HG03575 (cell line): ENCODE data around the gene EYS.
A peak's percentile ranks its signal among the peaks of the same experiment; 100 is the strongest.
"Not testable (repeated sequence)": the region's sequence is repeated elsewhere in the genome, so short reads cannot be mapped to it uniquely, and the experiment has no call there.

Experiments used
- ATAC-seq: cut with Tn5 transposase; IDR thresholded peaks from one replicate; pipeline ENCODE4 v1.9.1; 2021; ENCODE audit not compliant: unreplicated experiment, insufficient number of reproducible peaks, low FRiP score; ENCODE audit errors: extremely low read depth

Gene EYS

GRCh38 chr6:63963769-63964315 is 1743.2 kb downstream of the EYS start:
- no peak for ATAC-seq

- not testable (repeated sequence) for ATAC-seq
These were observed 1753.5 kb downstream of the EYS start for GRCh38 chr6:63953336-63954021.

GRCh38 chr6:63947792-63948529 is 1759.1 kb downstream of the EYS start:
- no peak for ATAC-seq

- no peak for ATAC-seq
These were observed 1761.0 kb downstream of the EYS start for GRCh38 chr6:63945987-63946386.

GRCh38 chr6:63943826-63944225 is 1763.2 kb downstream of the EYS start:
- no peak for ATAC-seq

GRCh38 chr6:63941747-63942470 is 1765.1 kb downstream of the EYS start:
- ATAC-seq: no peak

GRCh38 chr6:63940056-63940455 is 1767.0 kb downstream of the EYS start:
- ATAC-seq: no peak

- ATAC-seq: no peak
These were observed 1770.6 kb downstream of the EYS start for GRCh38 chr6:63936399-63936798.

GRCh38 chr6:63935732-63936131 is 1771.3 kb downstream of the EYS start:
- no peak for ATAC-seq

- not testable (repeated sequence) for ATAC-seq
These were observed 1773.1 kb downstream of the EYS start for GRCh38 chr6:63933948-63934347.

GRCh38 chr6:63930848-63931247 is 1776.2 kb downstream of the EYS start:
- ATAC-seq: no peak

- no peak for ATAC-seq
These were observed 1777.9 kb downstream of the EYS start for GRCh38 chr6:63929111-63929510.

- no peak for ATAC-seq
These were observed 1778.4 kb downstream of the EYS start for GRCh38 chr6:63928613-63929012.

GRCh38 chr6:63926950-63927927 is 1779.8 kb downstream of the EYS start:
- ATAC-seq: no peak

- no peak for ATAC-seq
These were observed 1780.7 kb downstream of the EYS start for GRCh38 chr6:63926258-63926780.

GRCh38 chr6:63923139-63923739 is 1783.8 kb downstream of the EYS start:
- ATAC-seq: peak; percentile 53

GRCh38 chr6:63919556-63920110 is 1787.4 kb downstream of the EYS start:
- no peak for ATAC-seq

- ATAC-seq: no peak
These were observed 1794.1 kb downstream of the EYS start for GRCh38 chr6:63912887-63913286.
